ENCODE results near the gene CDC25A. TPM values are rescaled to one million over a fixed set of nuclear protein-coding genes. Genes with fewer than 3 reads are reported as not detected.

CDC25A gene
- total RNA-seq, 1 experiment from 2014 or later = 35.5 TPM

GRCh38 chr3:48184299-48184698 lies 3.9 kb downstream of the CDC25A start:
- H3K27ac Mint-ChIP-seq (ENCODE audit: unreplicated experiment) = no peak overlapping the region
- TF ChIP-seq, protein P1, sequence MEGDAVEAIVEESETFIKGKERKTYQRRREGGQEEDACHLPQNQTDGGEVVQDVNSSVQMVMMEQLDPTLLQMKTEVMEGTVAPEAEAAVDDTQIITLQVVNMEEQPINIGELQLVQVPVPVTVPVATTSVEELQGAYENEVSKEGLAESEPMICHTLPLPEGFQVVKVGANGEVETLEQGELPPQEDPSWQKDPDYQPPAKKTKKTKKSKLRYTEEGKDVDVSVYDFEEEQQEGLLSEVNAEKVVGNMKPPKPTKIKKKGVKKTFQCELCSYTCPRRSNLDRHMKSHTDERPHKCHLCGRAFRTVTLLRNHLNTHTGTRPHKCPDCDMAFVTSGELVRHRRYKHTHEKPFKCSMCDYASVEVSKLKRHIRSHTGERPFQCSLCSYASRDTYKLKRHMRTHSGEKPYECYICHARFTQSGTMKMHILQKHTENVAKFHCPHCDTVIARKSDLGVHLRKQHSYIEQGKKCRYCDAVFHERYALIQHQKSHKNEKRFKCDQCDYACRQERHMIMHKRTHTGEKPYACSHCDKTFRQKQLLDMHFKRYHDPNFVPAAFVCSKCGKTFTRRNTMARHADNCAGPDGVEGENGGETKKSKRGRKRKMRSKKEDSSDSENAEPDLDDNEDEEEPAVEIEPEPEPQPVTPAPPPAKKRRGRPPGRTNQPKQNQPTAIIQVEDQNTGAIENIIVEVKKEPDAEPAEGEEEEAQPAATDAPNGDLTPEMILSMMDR (IDR thresholded peaks at IDR 0.05; ENCODE audit: insufficient read depth in 1 of 2, low read depth in 1 of 2, low read length in 1 of 2, severe bottlenecking in 1 of 2, unreplicated experiment in 1 of 2) = no peak

GRCh38 chr3:48180531-48181253 lies 7.5 kb downstream of the CDC25A start:
- Mint-ChIP-seq H3K9me3 (ENCODE audit: unreplicated experiment) (no peaks in the 10 kb centered on the region), H3K4me1 (ENCODE audit: low read depth, unreplicated experiment) (no peaks in the 10 kb centered on the region), H3K36me3 (ENCODE audit: insufficient read depth, unreplicated experiment) (peaks cover 93% of the 10 kb centered on the region), H3K27ac (ENCODE audit: unreplicated experiment) (no peak overlapping the region), H3K4me3 (ENCODE audit: unreplicated experiment) (no peak overlapping the region), H3K27me3 (ENCODE audit: insufficient read depth, unreplicated experiment) (no peaks in the 10 kb centered on the region)
- TF ChIP-seq, protein P1 (IDR thresholded peaks at IDR 0.05; ENCODE audit: insufficient read depth in 1 of 2, low read depth in 1 of 2, low read length in 1 of 2, severe bottlenecking in 1 of 2, unreplicated experiment in 1 of 2) = no peak
- H3K9me3 ChIP-seq = no peaks in the 10 kb centered on the region
- DNase-seq = no peak
- ChIA-PET CTCF (no interaction called here), POLR2A (no interaction called here)
- H3K27me3 ChIP-seq (replicated peaks; ENCODE audit: control insufficient read depth, insufficient read depth, low read length) = no peaks in the 10 kb centered on the region
- H3K4me1 ChIP-seq = peaks cover 1% of the 10 kb centered on the region; the same call in 1 of the 2 replicates
- no TSS peak for BruUV-seq (replicated peaks)
- H3K4me3 ChIP-seq (ENCODE audit: low read depth, low read length) = no peak overlapping the region
- peaks cover 1% of the 10 kb centered on the region for H3K36me3 ChIP-seq (ENCODE audit: control insufficient read depth, insufficient read depth, low read length)
- intact Hi-C loops (cut with micrococcal nuclease; ENCODE audit: unreplicated experiment) = no loop called here

More at GRCh38 chr3:48184299-48184698, 3.9 kb downstream of the CDC25A start:
- Histone ChIP-seq H3K4me3 (ENCODE audit: low read depth, low read length) (no peak overlapping the region), H3K27me3 (replicated peaks; ENCODE audit: control insufficient read depth, insufficient read depth, low read length) (no peaks in the 10 kb centered on the region), H3K9me3 (no peaks in the 10 kb centered on the region), H3K4me1 (peaks cover 5% of the 10 kb centered on the region; the same call in 1 of the 2 replicates), H3K36me3 (ENCODE audit: control insufficient read depth, insufficient read depth, low read length) (no peaks in the 10 kb centered on the region; the same call in none of the 2 replicates)
- Mint-ChIP-seq H3K9me3 (ENCODE audit: unreplicated experiment) (no peaks in the 10 kb centered on the region), H3K36me3 (ENCODE audit: insufficient read depth, unreplicated experiment) (peaks cover 79% of the 10 kb centered on the region), H3K4me1 (ENCODE audit: low read depth, unreplicated experiment) (peaks cover 6% of the 10 kb centered on the region), H3K4me3 (ENCODE audit: unreplicated experiment) (no peak overlapping the region), H3K27me3 (ENCODE audit: insufficient read depth, unreplicated experiment) (no peaks in the 10 kb centered on the region)
- no peak for DNase-seq
- CTCF ChIA-PET = no interaction called here
- BruUV-seq (replicated peaks) = no TSS peak
- POLR2A ChIA-PET = interaction anchor here (0.6 kb wide), 2 partner anchors 132 to 360 kb away, joined by 3 to 9 read pairs; no protein-coding TSS in a partner anchor
- intact Hi-C loops (cut with micrococcal nuclease; ENCODE audit: unreplicated experiment) = no loop called here

- CTCF ChIA-PET = no interaction called here
- H3K9me3 Mint-ChIP-seq (ENCODE audit: unreplicated experiment) = no peaks in the 10 kb centered on the region
- no peak overlapping the region for H3K27ac Mint-ChIP-seq (ENCODE audit: unreplicated experiment)
- POLR2A ChIA-PET = no interaction called here
- no TSS peak for BruUV-seq (replicated peaks)
- peaks cover 2% of the 10 kb centered on the region for H3K36me3 ChIP-seq (ENCODE audit: control insufficient read depth, insufficient read depth, low read length)
- H3K4me3 Mint-ChIP-seq (ENCODE audit: unreplicated experiment) = no peak overlapping the region
- H3K36me3 Mint-ChIP-seq (ENCODE audit: insufficient read depth, unreplicated experiment) = peaks cover 93% of the 10 kb centered on the region
- no peak for DNase-seq
- H3K27me3 Mint-ChIP-seq (ENCODE audit: insufficient read depth, unreplicated experiment) = no peaks in the 10 kb centered on the region
- intact Hi-C loops (cut with micrococcal nuclease; ENCODE audit: unreplicated experiment) = no loop called here
- TF ChIP-seq, protein P1 (IDR thresholded peaks at IDR 0.05; ENCODE audit: insufficient read depth in 1 of 2, low read depth in 1 of 2, low read length in 1 of 2, severe bottlenecking in 1 of 2, unreplicated experiment in 1 of 2) = no peak
- no peaks in the 10 kb centered on the region for H3K4me1 Mint-ChIP-seq (ENCODE audit: low read depth, unreplicated experiment)
- no peaks in the 10 kb centered on the region for H3K9me3 ChIP-seq
- no peaks in the 10 kb centered on the region for H3K27me3 ChIP-seq (replicated peaks; ENCODE audit: control insufficient read depth, insufficient read depth, low read length)
- no peak overlapping the region for H3K4me3 ChIP-seq (ENCODE audit: low read depth, low read length)
- no peaks in the 10 kb centered on the region for H3K4me1 ChIP-seq
These were observed 8.2 kb downstream of the CDC25A start for GRCh38 chr3:48180021-48180420.
